ENCODE results near the gene BABAM2. TPM values are rescaled to one million over a fixed set of nuclear protein-coding genes. Genes with fewer than 3 reads are reported as not detected.

Gene BABAM2
- total and polyA plus RNA-seq, 2 experiments from 2014 or later = 17.8 to 21.5 TPM

DNA sequence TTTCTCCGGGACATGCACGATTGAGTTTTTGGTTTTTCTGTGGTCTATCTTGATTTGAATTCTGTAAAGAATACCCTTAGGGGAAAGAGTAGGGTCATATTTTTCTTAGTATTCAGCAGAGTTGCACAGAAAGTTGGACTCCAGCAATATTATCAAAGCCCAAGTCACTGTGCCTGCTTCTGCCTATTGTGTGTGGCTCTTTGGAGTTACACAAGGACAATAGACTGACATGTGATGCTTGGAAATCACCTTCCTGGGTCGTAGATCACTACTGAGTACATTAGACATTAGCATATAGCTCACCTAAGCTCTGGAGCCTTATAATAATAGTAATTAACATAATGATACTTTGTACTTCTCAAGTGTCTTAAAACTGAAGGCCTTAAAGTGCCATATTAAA is 263.3 kb downstream of the BABAM2 start:
- H3K4me3 Mint-ChIP-seq = no peak overlapping the region
- Histone ChIP-seq H3K27ac (ENCODE audit: low read depth) (no peak overlapping the region), H3K79me2 (replicated peaks; ENCODE audit: insufficient read depth) (no peaks in the 10 kb centered on the region), H3F3A (replicated peaks; ENCODE audit: low read depth) (no peaks in the 10 kb centered on the region), H3K27me3 (ENCODE audit: insufficient read depth) (no peaks in the 10 kb centered on the region), H3K9me2 (ENCODE audit: insufficient read depth) (no peaks in the 10 kb centered on the region), H4K20me1 (replicated peaks; ENCODE audit: insufficient read depth) (no peaks in the 10 kb centered on the region), H3K4me2 (no peak overlapping the region), H3K36me3 (ENCODE audit: insufficient read depth) (no peaks in the 10 kb centered on the region), H2AFZ (no peak overlapping the region), H3K4me3 (no peak overlapping the region), H3K4me1 (ENCODE audit: insufficient read depth) (no peaks in the 10 kb centered on the region)
- no peaks in the 10 kb centered on the region for H3K27me3 Mint-ChIP-seq (ENCODE audit: insufficient read depth, low read depth, poor library complexity)
- TF ChIP-seq JUNB (IDR thresholded peaks at IDR 0.05; ENCODE audit: unreplicated experiment) = no peak
- no peak for TF ChIP-seq STAT1 (IDR thresholded peaks at IDR 0.05; ENCODE audit: unreplicated experiment)
- TF ChIP-seq, protein P1, sequence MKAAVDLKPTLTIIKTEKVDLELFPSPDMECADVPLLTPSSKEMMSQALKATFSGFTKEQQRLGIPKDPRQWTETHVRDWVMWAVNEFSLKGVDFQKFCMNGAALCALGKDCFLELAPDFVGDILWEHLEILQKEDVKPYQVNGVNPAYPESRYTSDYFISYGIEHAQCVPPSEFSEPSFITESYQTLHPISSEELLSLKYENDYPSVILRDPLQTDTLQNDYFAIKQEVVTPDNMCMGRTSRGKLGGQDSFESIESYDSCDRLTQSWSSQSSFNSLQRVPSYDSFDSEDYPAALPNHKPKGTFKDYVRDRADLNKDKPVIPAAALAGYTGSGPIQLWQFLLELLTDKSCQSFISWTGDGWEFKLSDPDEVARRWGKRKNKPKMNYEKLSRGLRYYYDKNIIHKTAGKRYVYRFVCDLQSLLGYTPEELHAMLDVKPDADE (IDR thresholded peaks at IDR 0.05) = no peak
- no peak for TF ChIP-seq POLR2AphosphoS5 (IDR thresholded peaks at IDR 0.05; ENCODE audit: low read depth)
- TF ChIP-seq EZH2 (IDR thresholded peaks at IDR 0.05; ENCODE audit: low read depth, unreplicated experiment) = no peak
- no peak for TF ChIP-seq NANOG (IDR thresholded peaks at IDR 0.05; ENCODE audit: borderline replicate concordance)
- TF ChIP-seq, protein P2, sequence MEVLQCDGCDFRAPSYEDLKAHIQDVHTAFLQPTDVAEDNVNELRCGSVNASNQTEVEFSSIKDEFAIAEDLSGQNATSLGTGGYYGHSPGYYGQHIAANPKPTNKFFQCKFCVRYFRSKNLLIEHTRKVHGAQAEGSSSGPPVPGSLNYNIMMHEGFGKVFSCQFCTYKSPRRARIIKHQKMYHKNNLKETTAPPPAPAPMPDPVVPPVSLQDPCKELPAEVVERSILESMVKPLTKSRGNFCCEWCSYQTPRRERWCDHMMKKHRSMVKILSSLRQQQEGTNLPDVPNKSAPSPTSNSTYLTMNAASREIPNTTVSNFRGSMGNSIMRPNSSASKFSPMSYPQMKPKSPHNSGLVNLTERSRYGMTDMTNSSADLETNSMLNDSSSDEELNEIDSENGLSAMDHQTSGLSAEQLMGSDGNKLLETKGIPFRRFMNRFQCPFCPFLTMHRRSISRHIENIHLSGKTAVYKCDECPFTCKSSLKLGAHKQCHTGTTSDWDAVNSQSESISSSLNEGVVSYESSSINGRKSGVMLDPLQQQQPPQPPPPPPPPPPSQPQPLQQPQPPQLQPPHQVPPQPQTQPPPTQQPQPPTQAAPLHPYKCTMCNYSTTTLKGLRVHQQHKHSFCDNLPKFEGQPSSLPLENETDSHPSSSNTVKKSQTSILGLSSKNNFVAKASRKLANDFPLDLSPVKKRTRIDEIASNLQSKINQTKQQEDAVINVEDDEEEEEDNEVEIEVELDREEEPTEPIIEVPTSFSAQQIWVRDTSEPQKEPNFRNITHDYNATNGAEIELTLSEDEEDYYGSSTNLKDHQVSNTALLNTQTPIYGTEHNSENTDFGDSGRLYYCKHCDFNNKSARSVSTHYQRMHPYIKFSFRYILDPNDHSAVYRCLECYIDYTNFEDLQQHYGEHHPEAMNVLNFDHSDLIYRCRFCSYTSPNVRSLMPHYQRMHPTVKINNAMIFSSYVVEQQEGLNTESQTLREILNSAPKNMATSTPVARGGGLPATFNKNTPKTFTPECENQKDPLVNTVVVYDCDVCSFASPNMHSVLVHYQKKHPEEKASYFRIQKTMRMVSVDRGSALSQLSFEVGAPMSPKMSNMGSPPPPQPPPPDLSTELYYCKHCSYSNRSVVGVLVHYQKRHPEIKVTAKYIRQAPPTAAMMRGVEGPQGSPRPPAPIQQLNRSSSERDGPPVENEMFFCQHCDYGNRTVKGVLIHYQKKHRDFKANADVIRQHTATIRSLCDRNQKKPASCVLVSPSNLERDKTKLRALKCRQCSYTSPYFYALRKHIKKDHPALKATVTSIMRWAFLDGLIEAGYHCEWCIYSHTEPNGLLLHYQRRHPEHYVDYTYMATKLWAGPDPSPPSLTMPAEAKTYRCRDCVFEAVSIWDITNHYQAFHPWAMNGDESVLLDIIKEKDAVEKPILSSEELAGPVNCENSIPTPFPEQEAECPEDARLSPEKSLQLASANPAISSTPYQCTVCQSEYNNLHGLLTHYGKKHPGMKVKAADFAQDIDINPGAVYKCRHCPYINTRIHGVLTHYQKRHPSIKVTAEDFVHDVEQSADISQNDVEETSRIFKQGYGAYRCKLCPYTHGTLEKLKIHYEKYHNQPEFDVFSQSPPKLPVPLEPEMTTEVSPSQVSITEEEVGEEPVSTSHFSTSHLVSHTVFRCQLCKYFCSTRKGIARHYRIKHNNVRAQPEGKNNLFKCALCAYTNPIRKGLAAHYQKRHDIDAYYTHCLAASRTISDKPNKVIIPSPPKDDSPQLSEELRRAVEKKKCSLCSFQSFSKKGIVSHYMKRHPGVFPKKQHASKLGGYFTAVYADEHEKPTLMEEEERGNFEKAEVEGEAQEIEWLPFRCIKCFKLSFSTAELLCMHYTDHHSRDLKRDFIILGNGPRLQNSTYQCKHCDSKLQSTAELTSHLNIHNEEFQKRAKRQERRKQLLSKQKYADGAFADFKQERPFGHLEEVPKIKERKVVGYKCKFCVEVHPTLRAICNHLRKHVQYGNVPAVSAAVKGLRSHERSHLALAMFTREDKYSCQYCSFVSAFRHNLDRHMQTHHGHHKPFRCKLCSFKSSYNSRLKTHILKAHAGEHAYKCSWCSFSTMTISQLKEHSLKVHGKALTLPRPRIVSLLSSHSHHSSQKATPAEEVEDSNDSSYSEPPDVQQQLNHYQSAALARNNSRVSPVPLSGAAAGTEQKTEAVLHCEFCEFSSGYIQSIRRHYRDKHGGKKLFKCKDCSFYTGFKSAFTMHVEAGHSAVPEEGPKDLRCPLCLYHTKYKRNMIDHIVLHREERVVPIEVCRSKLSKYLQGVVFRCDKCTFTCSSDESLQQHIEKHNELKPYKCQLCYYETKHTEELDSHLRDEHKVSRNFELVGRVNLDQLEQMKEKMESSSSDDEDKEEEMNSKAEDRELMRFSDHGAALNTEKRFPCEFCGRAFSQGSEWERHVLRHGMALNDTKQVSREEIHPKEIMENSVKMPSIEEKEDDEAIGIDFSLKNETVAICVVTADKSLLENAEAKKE (CRISPR knock-in tag; IDR thresholded peaks at IDR 0.05) = no peak
- no peak for TF ChIP-seq EZH2phosphoT487 (IDR thresholded peaks at IDR 0.05; ENCODE audit: unreplicated experiment)
- no peak for TF ChIP-seq CREB1 (CRISPR knock-in tag; IDR thresholded peaks at IDR 0.05; ENCODE audit: low read depth)
- TF ChIP-seq ZNF331 (CRISPR knock-in tag; IDR thresholded peaks at IDR 0.05; ENCODE audit: low read depth) = no peak
- DNase-seq (ENCODE audit: low spot score) = no peak
- H3K9me3 Mint-ChIP-seq = peaks cover 11% of the 10 kb centered on the region
- ATAC-seq = no peak
- H3K4me1 Mint-ChIP-seq = no peaks in the 10 kb centered on the region
- peaks cover 3% of the 10 kb centered on the region; the same call in 2 of the 3 replicates for H3K36me3 Mint-ChIP-seq (ENCODE audit: low read depth)
- no peak overlapping the region for H3K27ac Mint-ChIP-seq
